Gastroesophageal sphincter (tissue), 4 donors: ENCODE data around the gene STARD10. TPM values are rescaled to one million over a fixed set of nuclear protein-coding genes. Genes with fewer than 3 reads are reported as not detected.

ENCODE experiments used
- ATAC-seq: fragments of 150-250 bp; one replicate; pipeline ENCODE4 v1.9.1; 2016; ENCODE audit warnings: mild to moderate bottlenecking, moderate library complexity
- H3K27ac ChIP-seq, 4 donors: fragments of 200-600 bp; sonication (generic) in 3 of 4; 1 replicate in 3 of 4; 2 replicates in 1 of 4; pipeline ENCODE4 v1.5.1; 2016 to 2019
- H3K27me3 ChIP-seq: fragments of 200-600 bp; sonication (generic); one replicate; pipeline ENCODE4 v1.5.1; 2019
- H3K36me3 ChIP-seq, 2 donors: fragments of 200-600 bp; sonication (generic); one replicate each; pipeline ENCODE4 v1.5.1; 2019; ENCODE audit warnings: control low read depth in 1 of 2
- H3K4me1 ChIP-seq, 3 donors: fragments of 200-600 bp; sonication (generic); 1 replicate in 2 of 3; 2 replicates in 1 of 3; pipeline ENCODE4 v1.5.1; 2016 to 2019; ENCODE audit warnings: control low read depth in 2 of 3
- H3K4me3 ChIP-seq, 2 donors: fragments of 200-600 bp; sonication (generic); one replicate each; pipeline ENCODE4 v1.5.1; 2019; ENCODE audit warnings: mild to moderate bottlenecking in 1 of 2, moderate library complexity in 1 of 2
- H3K9me3 ChIP-seq, 3 donors: fragments of 200-600 bp; sonication (generic); one replicate each; pipeline ENCODE4 v1.5.1; 2017 to 2019; ENCODE audit warnings: control low read depth in 2 of 3
- CTCF ChIP-seq, 4 experiments: fragments of 200-600 bp in 2 of 4; fragments of 450-650 bp in 2 of 4; sonication (generic) in 1 of 4; IDR thresholded peaks; one replicate each; pipeline ENCODE4 v1.5.1; 2017 to 2019; ENCODE audit warnings: antibody characterized with exemption in 4 of 4, mild to moderate bottlenecking in 2 of 4, moderate library complexity in 2 of 4
- EP300 ChIP-seq: sonication (generic); formaldehyde crosslinking; IDR thresholded peaks from one replicate; pipeline ENCODE4 v1.6.1; 2017; ENCODE audit warnings: antibody characterized with exemption, mild to moderate bottlenecking
- POLR2A ChIP-seq, 2 donors: fragments of 450-650 bp; IDR thresholded peaks; one replicate each; pipeline ENCODE4 v1.6.1; 2017; ENCODE audit warnings: antibody characterized with exemption in 2 of 2, mild to moderate bottlenecking in 2 of 2, moderate library complexity in 1 of 2
- POLR2AphosphoS5 ChIP-seq: sonication (generic); formaldehyde crosslinking; IDR thresholded peaks from one replicate; pipeline ENCODE4 v1.6.1; 2017; ENCODE audit warnings: antibody characterized with exemption
- WGBS, 2 donors: methylation state at CpG; one replicate each; pipeline ENCODE4 v1.1.5; 2018; ENCODE audit warnings: low coverage in 1 of 2; 5-methylcytosine and 5-hydroxymethylcytosine counted together
- total RNA-seq, 4 donors: library from RNA; depleted of rRNA; stranded (reverse); fragments of >200 nt; gene quantifications; one replicate each; pipeline ENCODE4 v1.1.0, GENCODE V29; 2016

The STARD10 gene
- total RNA-seq, 4 donors from 2014 or later, result 35.8 to 56.6 (median 45.0) TPM

DNA sequence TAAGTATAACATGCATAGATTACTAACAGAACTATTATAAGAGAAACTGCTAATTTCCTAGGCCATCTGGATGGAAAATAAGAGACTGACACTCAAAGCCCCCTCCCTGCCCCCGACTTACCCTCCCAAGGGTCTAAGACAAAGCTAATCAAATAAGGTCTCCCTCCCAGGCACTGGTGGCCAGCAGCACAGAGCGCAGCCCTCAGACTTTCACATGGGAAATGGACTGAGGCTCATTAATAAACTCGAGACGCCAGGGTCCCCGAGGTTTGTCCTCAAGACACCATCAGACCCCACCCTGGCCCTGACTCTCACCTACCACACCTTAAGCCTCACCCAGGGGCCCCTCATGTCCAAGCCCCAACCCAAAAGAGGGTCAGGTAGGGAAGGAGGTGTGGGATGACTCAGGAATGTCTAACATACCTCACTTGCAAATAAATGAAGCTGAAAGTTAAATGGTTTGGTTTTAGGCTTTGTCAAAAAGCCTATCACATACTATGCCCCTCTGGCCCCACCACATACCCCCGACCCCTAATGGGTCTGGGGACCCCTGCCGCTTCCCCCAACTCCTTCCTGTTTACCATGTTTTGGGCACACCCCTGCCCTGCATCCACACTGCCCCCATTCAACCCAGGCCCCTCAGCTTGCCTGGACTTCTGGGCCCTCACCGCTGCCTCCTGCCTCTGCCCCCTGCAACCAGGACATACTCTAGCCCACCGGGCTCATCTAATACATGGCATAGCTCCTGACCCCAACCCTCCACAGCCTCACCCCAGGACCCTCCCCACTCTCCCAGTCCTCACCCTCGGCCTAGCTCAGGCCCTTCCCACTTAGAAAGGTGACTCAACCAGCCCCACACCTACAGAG is 53.1 kb downstream of the STARD10 start:
- ATAC-seq, result no peak
- no peaks in the 10 kb centered on the region for H3K27me3 ChIP-seq
- peak overlapping the region in 3 of 4 donors; percentile 5 to 57 (median 51) for H3K27ac ChIP-seq
- peaks cover 0 to 90% (median 45%) of the 10 kb centered on the region in 3 donors for H3K4me1 ChIP-seq
- H3K36me3 ChIP-seq, result no peaks in the 10 kb centered on the region
- no peak overlapping the region for H3K4me3 ChIP-seq
- TF ChIP-seq POLR2A (IDR thresholded peaks at IDR 0.05), result no peak
- TF ChIP-seq CTCF (IDR thresholded peaks at IDR 0.05), result no peak
- TF ChIP-seq EP300, result no peak
- no peak for TF ChIP-seq POLR2AphosphoS5
- 69 to 70% methylated on average over 8 to 10 of the region's 10 CpGs for WGBS, 2 donors
- H3K9me3 ChIP-seq, result no peaks in the 10 kb centered on the region

DNA sequence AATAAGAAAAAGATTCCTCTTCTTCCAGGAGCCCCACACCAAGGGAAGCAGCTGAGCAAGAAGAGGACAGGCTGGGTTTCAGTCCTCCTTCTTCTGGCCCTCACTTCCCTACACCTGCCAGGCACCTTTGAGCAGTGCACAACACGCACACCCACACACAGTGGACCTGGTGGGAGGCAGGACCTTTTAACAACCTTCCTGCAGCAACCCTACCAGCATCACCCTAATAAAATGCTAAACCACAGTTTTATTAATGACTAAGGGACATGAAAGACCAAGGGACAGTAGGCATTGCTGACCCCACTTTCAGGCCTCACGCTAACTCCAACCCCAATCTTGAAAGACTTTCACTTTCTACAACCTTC is 53.8 kb downstream of the STARD10 start:
- no peak for ATAC-seq
- TF ChIP-seq POLR2AphosphoS5 (no peak), POLR2A (IDR thresholded peaks at IDR 0.05) (no peak), CTCF (IDR thresholded peaks at IDR 0.05) (no peak), EP300 (no peak)
- Histone ChIP-seq H3K27ac (peak overlapping the region in 2 of 4 donors; percentile 65 to 73), H3K36me3 (no peaks in the 10 kb centered on the region), H3K4me1 (peaks cover 0 to 98% (median 48%) of the 10 kb centered on the region in 3 donors), H3K27me3 (no peaks in the 10 kb centered on the region), H3K4me3 (no peak overlapping the region), H3K9me3 (no peaks in the 10 kb centered on the region)
- 90 to 100% methylated on average over 2 of the region's 2 CpGs for WGBS, 2 donors

DNA sequence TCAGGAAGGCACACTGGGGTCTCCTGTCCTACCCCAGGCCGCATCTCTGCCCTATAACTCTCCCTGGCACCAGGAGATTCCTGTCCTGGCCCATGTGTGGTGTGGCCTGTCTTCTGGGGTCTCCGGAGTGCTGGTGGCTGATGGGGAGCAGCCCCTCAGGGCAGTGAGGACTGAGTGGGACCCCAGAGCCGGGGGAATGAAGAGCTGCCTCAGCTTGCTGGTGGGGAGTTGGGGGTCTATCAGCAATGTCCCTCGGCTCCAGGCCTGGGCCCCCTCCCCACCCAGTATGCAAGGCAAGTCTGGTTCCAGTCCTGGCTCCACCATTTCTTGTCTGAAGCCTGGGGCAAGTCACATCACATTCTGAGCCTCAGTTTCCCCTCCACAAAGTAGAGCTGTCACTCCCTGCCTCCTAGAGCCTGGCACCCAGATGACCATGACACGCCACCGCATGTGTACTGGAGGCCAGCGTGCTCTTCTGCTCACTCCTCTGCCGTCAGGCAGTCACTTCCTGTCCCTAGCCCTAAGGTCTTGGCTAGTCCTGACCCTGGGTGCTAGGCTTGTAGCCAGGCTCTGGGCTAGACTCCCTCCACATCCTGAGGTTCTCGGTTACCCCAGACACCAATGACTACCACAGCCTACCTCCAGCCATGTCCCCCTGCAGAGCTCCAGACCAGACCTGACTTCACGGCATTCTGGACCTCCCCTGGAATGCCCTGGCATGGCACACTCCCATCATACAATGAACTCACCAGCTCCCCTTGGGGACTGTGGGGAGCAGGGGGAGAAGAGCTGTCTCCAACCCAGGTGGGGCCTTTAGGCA is 54.4 kb downstream of the STARD10 start:
- no peak for ATAC-seq
- peak overlapping the region in 3 of 4 donors; percentile 65 to 73 (median 70) for H3K27ac ChIP-seq
- TF ChIP-seq EP300 (no peak), POLR2AphosphoS5 (no peak), CTCF (IDR thresholded peaks at IDR 0.05) (no peak), POLR2A (IDR thresholded peaks at IDR 0.05) (no peak)
- no peak overlapping the region for H3K4me3 ChIP-seq
- H3K9me3 ChIP-seq, result no peaks in the 10 kb centered on the region
- H3K36me3 ChIP-seq, result no peaks in the 10 kb centered on the region
- no peaks in the 10 kb centered on the region for H3K27me3 ChIP-seq
- peaks cover 0 to 100% (median 48%) of the 10 kb centered on the region in 3 donors for H3K4me1 ChIP-seq
- WGBS, 2 donors, result 95% methylated on average over 4 of the region's 10 CpGs; no CpG with 5 or more reads in 1 of the 2 donors

GRCh38 chr11:72738199-72739141 is 55.4 kb downstream of the STARD10 start:
- H3K4me1 ChIP-seq, result peaks cover 0 to 95% (median 48%) of the 10 kb centered on the region in 3 donors
- no peaks in the 10 kb centered on the region for H3K36me3 ChIP-seq
- peak; percentile 50 for ATAC-seq
- no peaks in the 10 kb centered on the region for H3K27me3 ChIP-seq
- TF ChIP-seq POLR2AphosphoS5 (no peak), CTCF (IDR thresholded peaks at IDR 0.05) (no peak), POLR2A (IDR thresholded peaks at IDR 0.05) (no peak), EP300 (no peak)
- H3K4me3 ChIP-seq, result peak overlapping the region in 1 of 2 donors; percentile 25
- no peaks in the 10 kb centered on the region for H3K9me3 ChIP-seq
- peak overlapping the region in 3 of 4 donors; percentile 65 to 73 (median 70) for H3K27ac ChIP-seq
- WGBS, 2 donors, result 93 to 100% methylated on average over 3 to 4 of the region's 11 CpGs
